Spleen (tissue), 11 donors: Measurements from ENCODE around the gene TEDC1. TPM values are rescaled to one million over a fixed set of nuclear protein-coding genes. Genes with fewer than 3 reads are reported as not detected.

Experiments
- DNase-seq: peaks from one replicate; pipeline ENCODE4 v3.0.0-alpha.2; 2020
- H3K27ac ChIP-seq, 8 donors: fragments of 200-600 bp; sonication (generic) in 7 of 8; 1 replicate in 4 of 8; 2 replicates in 4 of 8; pipeline versions ENCODE4 v1.5.0 to v1.8.0; 2016 to 2021; ENCODE audit warnings: inconsistent platforms in 4 of 8, mild to moderate bottlenecking in 4 of 8, moderate library complexity in 1 of 8
- H3K27me3 ChIP-seq, 7 donors: fragments of 200-600 bp; sonication (generic) in 6 of 7; replicated peaks in 1 of 7; 1 replicate in 4 of 7; 2 replicates in 3 of 7; pipeline versions ENCODE4 v1.5.0 to v1.8.0; 2016 to 2021; ENCODE audit warnings: inconsistent platforms in 3 of 7, mild to moderate bottlenecking in 1 of 7
- H3K36me3 ChIP-seq, 6 donors: fragments of 200-600 bp; sonication (generic) in 5 of 6; 1 replicate in 4 of 6; 2 replicates in 2 of 6; pipeline versions ENCODE4 v1.5.0 to v1.8.0; 2016 to 2021; ENCODE audit warnings: inconsistent platforms in 2 of 6
- H3K4me1 ChIP-seq, 6 donors: fragments of 200-600 bp; sonication (generic) in 5 of 6; 1 replicate in 3 of 6; 2 replicates in 3 of 6; pipeline versions ENCODE4 v1.5.0 to v1.8.0; 2016 to 2021; ENCODE audit warnings: inconsistent platforms in 3 of 6
- H3K4me3 ChIP-seq, 8 donors: fragments of 200-600 bp; sonication (generic) in 7 of 8; 1 replicate in 4 of 8; 2 replicates in 4 of 8; pipeline versions ENCODE4 v1.5.0 to v1.8.0; 2016 to 2021; ENCODE audit warnings: inconsistent platforms in 4 of 8, mild to moderate bottlenecking in 4 of 8, moderate library complexity in 2 of 8
- H3K9me3 ChIP-seq, 8 donors: fragments of 200-600 bp; sonication (generic) in 7 of 8; 1 replicate in 4 of 8; 2 replicates in 4 of 8; pipeline versions ENCODE4 v1.5.0 to v1.8.0; 2016 to 2021; ENCODE audit warnings: inconsistent platforms in 4 of 8
- CTCF ChIP-seq, 11 experiments: fragments of 200-600 bp in 7 of 11; fragments of 450-650 bp in 4 of 11; sonication (generic) in 4 of 11; IDR thresholded peaks in 8 of 11; conservative IDR thresholded peaks in 3 of 11; 1 replicate in 7 of 11; 2 replicates in 4 of 11; pipeline versions ENCODE4 v1.4.0 to v1.8.0; 2016 to 2021; ENCODE audit warnings: antibody characterized with exemption in 11 of 11, inconsistent platforms in 4 of 11, mild to moderate bottlenecking in 1 of 11
- POLR2A ChIP-seq, 3 donors: fragments of 450-650 bp; IDR thresholded peaks; one replicate each; pipeline ENCODE4 v1.5.1; 2017; ENCODE audit warnings: antibody characterized with exemption in 3 of 3, mild to moderate bottlenecking in 1 of 3
- POLR2AphosphoS5 ChIP-seq, 3 donors: sonication (generic); formaldehyde crosslinking; IDR thresholded peaks; one replicate each; pipeline ENCODE4 v1.5.1; 2017; ENCODE audit warnings: antibody characterized with exemption in 3 of 3
- WGBS, 5 donors: extraction: QIAGEN DNeasy Blood & Tissue Kit in 3 of 5; methylation state at CpG; one replicate each; pipeline versions ENCODE4 v1.1.5 to v1.1.7; 2013 to 2018; 5-methylcytosine and 5-hydroxymethylcytosine counted together
- intact Hi-C: fragments of 100-400 bp; cut with DNase I; formaldehyde crosslinking; loops from one replicate; pipeline ENCODE4 v1.15.0; 2023; ENCODE audit warnings: low total_unique reads
- polyA plus RNA-seq, 3 donors: library from polyadenylated mRNA; stranded (reverse); fragments of 200-250 nt; gene quantifications; one replicate each; pipeline ENCODE4 v1.2.1, GENCODE V29; 2013
- total RNA-seq, 7 donors: library from RNA; depleted of rRNA in 3 of 7; stranded (reverse); fragments of >200 nt in 3 of 7; fragmentation: NEBNext Ultra II Directional in 4 of 7; extraction: Animal tissue kit (Norgen Biotek cat#: 25700) in 4 of 7; gene quantifications; one replicate each; pipeline versions ENCODE4 v1.1.0 to v1.2.1, GENCODE V29; 2016 to 2021
- donor health status: healthy with polysubstance abuse.
- donor health status: DM: no; HTN: no; CAD: no; lungs with moderate emphysema.
- donor health status: DM: no; HTN: no; CAD: no.
- donor health status: Bipolar disorder and iron deficiency.
- donor health status: healthy.
- donor health status: DM: no; HTN: no; CAD: no.
- donor health status: DM: yes; HTN: yes; CAD: no.

The TEDC1 gene
- total and polyA plus RNA-seq, 10 donors: 5.3 to 31.5 (median 12.3) TPM

- intact Hi-C loops: no loop called here
- H3K36me3 ChIP-seq: no peaks in the 10 kb centered on the region
- no peaks in the 10 kb centered on the region for H3K4me1 ChIP-seq
- 86 to 93% (median 91%) methylated on average over 12 of the region's 12 CpGs for WGBS, 5 donors
- peaks cover 0 to 60% (median 8%) of the 10 kb centered on the region in 7 donors for H3K27me3 ChIP-seq
- H3K27ac ChIP-seq: no peak overlapping the region
- no peak overlapping the region for H3K4me3 ChIP-seq
- H3K9me3 ChIP-seq: no peaks in the 10 kb centered on the region
- no peak for DNase-seq
- TF ChIP-seq CTCF (IDR thresholded peaks at IDR 0.05 in 8 of 11, conservative IDR thresholded peaks at IDR 0.05 in 3 of 11) (no peak), POLR2AphosphoS5 (IDR thresholded peaks at IDR 0.05) (no peak), POLR2A (IDR thresholded peaks at IDR 0.05) (no peak)
These were observed 17.6 kb downstream of the TEDC1 start for GRCh38 chr14:105508601-105509000.

- WGBS, 5 donors: 46 to 58% (median 54%) methylated on average over 5 of the region's 5 CpGs
These were observed 26.1 kb downstream of the TEDC1 start for GRCh38 chr14:105517096-105517495.

GRCh38 chr14:105519946-105520698, 29.1 kb downstream of the TEDC1 start:
- Histone ChIP-seq H3K4me1 (no peaks in the 10 kb centered on the region), H3K36me3 (no peaks in the 10 kb centered on the region), H3K9me3 (no peaks in the 10 kb centered on the region), H3K27me3 (peaks cover 0 to 44% (median 0%) of the 10 kb centered on the region in 7 donors), H3K4me3 (no peak overlapping the region), H3K27ac (no peak overlapping the region)
- WGBS, 5 donors: 70 to 74% (median 70%) methylated on average over 14 of the region's 14 CpGs
- DNase-seq: no peak
- TF ChIP-seq POLR2AphosphoS5 (IDR thresholded peaks at IDR 0.05) (no peak), CTCF (IDR thresholded peaks at IDR 0.05 in 8 of 11, conservative IDR thresholded peaks at IDR 0.05 in 3 of 11) (no peak), POLR2A (IDR thresholded peaks at IDR 0.05) (no peak)
- intact Hi-C loops: no loop called here

More at GRCh38 chr14:105517096-105517495, 26.1 kb downstream of the TEDC1 start:
- intact Hi-C loops: no loop called here
- H3K4me3 ChIP-seq: no peak overlapping the region
- no peak for DNase-seq
- no peaks in the 10 kb centered on the region for H3K4me1 ChIP-seq
- TF ChIP-seq CTCF (IDR thresholded peaks at IDR 0.05 in 8 of 11, conservative IDR thresholded peaks at IDR 0.05 in 3 of 11): no peak
- TF ChIP-seq POLR2A (IDR thresholded peaks at IDR 0.05): no peak
- H3K9me3 ChIP-seq: no peaks in the 10 kb centered on the region
- no peaks in the 10 kb centered on the region for H3K36me3 ChIP-seq
- H3K27me3 ChIP-seq: peaks cover 0 to 59% (median 3%) of the 10 kb centered on the region in 7 donors
- no peak overlapping the region for H3K27ac ChIP-seq

GRCh38 chr14:105525326-105525725, 34.3 kb downstream of the TEDC1 start:
- H3K9me3 ChIP-seq: no peaks in the 10 kb centered on the region
- WGBS, 5 donors: 88 to 93% (median 91%) methylated on average over 9 of the region's 9 CpGs
- peak overlapping the region in 1 of 8 donors; percentile 80 for H3K4me3 ChIP-seq
- intact Hi-C loops: no loop called here
- H3K4me1 ChIP-seq: peaks cover 30 to 46% (median 42%) of the 10 kb centered on the region in 6 donors
- H3K27me3 ChIP-seq: peaks cover 0 to 58% (median 24%) of the 10 kb centered on the region in 7 donors
- DNase-seq: no peak
- peak overlapping the region in 1 of 8 donors; percentile 53 for H3K27ac ChIP-seq
- TF ChIP-seq CTCF (IDR thresholded peaks at IDR 0.05 in 8 of 11, conservative IDR thresholded peaks at IDR 0.05 in 3 of 11) (no peak), POLR2AphosphoS5 (IDR thresholded peaks at IDR 0.05) (no peak), POLR2A (IDR thresholded peaks at IDR 0.05) (no peak)
- H3K36me3 ChIP-seq: no peaks in the 10 kb centered on the region
